SU-DHL-6 (cell line): ENCODE data around the gene DCDC2.

Experiments used
- H2AFZ ChIP-seq: fragments of 200-600 bp; sonication (generic); 2 replicates; pipeline ENCODE4 v1.6.1; 2014; ENCODE audit warnings: low read depth, mild to moderate bottlenecking, moderate library complexity, mixed read lengths, antibody characterized with exemption, low read length; ENCODE audit not compliant: severe bottlenecking
- H3F3A ChIP-seq: fragments of 200-600 bp; shearing (Covaris generic); 2 replicates; pipeline ENCODE4 v1.6.0; 2016; ENCODE audit warnings: antibody characterized with exemption, mild to moderate bottlenecking; ENCODE audit not compliant: insufficient read depth
- H3K27ac ChIP-seq: fragments of 200-600 bp; sonication (generic); 2 replicates; pipeline ENCODE4 v1.5.1; 2016; ENCODE audit warnings: low read depth, mild to moderate bottlenecking, low read length, moderate library complexity, mixed read lengths
- H3K27me3 ChIP-seq: fragments of 200-600 bp; sonication (generic), shearing (Covaris generic); 2 replicates; pipeline ENCODE4 v1.6.0; 2014; ENCODE audit warnings: mild to moderate bottlenecking, low read length
- H3K36me3 ChIP-seq: fragments of 200-600 bp; sonication (generic); 2 replicates; pipeline ENCODE4 v1.6.1; 2014; ENCODE audit warnings: mild to moderate bottlenecking, low read length, mixed read lengths
- H3K4me2 ChIP-seq: fragments of 300-600, 200-600 bp; shearing (Covaris generic), sonication (generic); 2 replicates; pipeline ENCODE4 v1.6.0; 2014; ENCODE audit warnings: low read length, low read depth, mild to moderate bottlenecking; ENCODE audit not compliant: poor library complexity, severe bottlenecking
- H3K4me3 ChIP-seq: fragments of 200-600 bp; sonication (generic); 2 replicates; pipeline ENCODE4 v1.5.1; 2014; ENCODE audit warnings: antibody characterized with exemption, low read length, mild to moderate bottlenecking, mixed read lengths; ENCODE audit not compliant: insufficient read depth, poor library complexity, severe bottlenecking
- H3K79me2 ChIP-seq: fragments of 200-600 bp; sonication (generic); 2 replicates; pipeline ENCODE4 v1.6.1; 2014; ENCODE audit warnings: mild to moderate bottlenecking, low read length, moderate library complexity; ENCODE audit not compliant: insufficient read depth
- H3K9ac ChIP-seq: fragments of 200-600 bp; sonication (generic); 2 replicates; pipeline ENCODE4 v1.7.0; 2014; ENCODE audit warnings: mild to moderate bottlenecking, low read length
- H3K9me2 ChIP-seq: fragments of 200-600 bp; sonication (generic); replicated peaks from 2 replicates; pipeline ENCODE4 v1.6.1; 2014; ENCODE audit warnings: low read length; ENCODE audit not compliant: insufficient read depth
- H3K9me3 ChIP-seq: fragments of 200-600 bp; sonication (generic); 2 replicates; pipeline ENCODE4 v1.6.1; 2014; ENCODE audit warnings: low read length, mixed read lengths; ENCODE audit not compliant: insufficient read depth
- H4K20me1 ChIP-seq: fragments of 200-600 bp; sonication (generic); 2 replicates; pipeline ENCODE4 v1.6.1; 2014; ENCODE audit warnings: low read depth, mild to moderate bottlenecking, antibody characterized with exemption, low read length, moderate library complexity, mixed read lengths
- EZH2phosphoT487 ChIP-seq: fragments of 200-600 bp; sonication (generic), shearing (Covaris generic); conservative IDR thresholded peaks from 2 replicates; pipeline ENCODE4 v1.6.1; 2018; ENCODE audit warnings: mild to moderate bottlenecking, antibody characterized with exemption, low read length, moderate library complexity, mixed read lengths
- TF ChIP-seq, protein P1 (sequence below): fragments of 200-600 bp; sonication (generic); IDR thresholded peaks from one replicate; pipeline ENCODE4 v1.5.1; 2017; ENCODE audit warnings: antibody characterized with exemption, mild to moderate bottlenecking, low read length, moderate library complexity; ENCODE audit not compliant: insufficient read depth, poor library complexity, severe bottlenecking

Gene DCDC2

DNA sequence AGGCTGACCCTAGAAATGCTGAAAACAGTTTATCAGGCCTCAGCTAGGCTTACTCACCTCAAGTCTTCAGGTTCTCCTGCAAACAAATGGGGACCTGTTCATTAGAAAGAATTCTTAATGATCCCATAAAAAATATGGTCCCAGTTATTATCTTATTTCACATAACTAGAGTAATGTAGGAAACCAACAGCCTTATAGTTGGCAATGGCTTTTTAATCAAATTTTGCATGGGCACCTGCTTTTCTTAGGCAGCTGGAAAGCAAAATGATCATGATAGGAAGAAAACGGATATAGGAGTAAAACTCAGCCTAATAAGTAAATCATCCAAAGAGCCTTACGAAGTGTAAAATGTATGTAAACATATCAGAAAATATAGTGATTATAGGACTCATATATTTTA lies 230.5 kb downstream of the DCDC2 start:
- Histone ChIP-seq H3F3A (no peaks in the 10 kb centered on the region), H3K9ac (no peak overlapping the region), H2AFZ (no peak overlapping the region), H3K36me3 (no peaks in the 10 kb centered on the region), H3K27me3 (no peaks in the 10 kb centered on the region), H3K4me2 (no peak overlapping the region), H3K79me2 (no peaks in the 10 kb centered on the region), H3K4me3 (no peak overlapping the region), H4K20me1 (no peaks in the 10 kb centered on the region), H3K9me2 (no peaks in the 10 kb centered on the region), H3K27ac (no peak overlapping the region), H3K9me3 (no peaks in the 10 kb centered on the region)
- TF ChIP-seq, protein P1, sequence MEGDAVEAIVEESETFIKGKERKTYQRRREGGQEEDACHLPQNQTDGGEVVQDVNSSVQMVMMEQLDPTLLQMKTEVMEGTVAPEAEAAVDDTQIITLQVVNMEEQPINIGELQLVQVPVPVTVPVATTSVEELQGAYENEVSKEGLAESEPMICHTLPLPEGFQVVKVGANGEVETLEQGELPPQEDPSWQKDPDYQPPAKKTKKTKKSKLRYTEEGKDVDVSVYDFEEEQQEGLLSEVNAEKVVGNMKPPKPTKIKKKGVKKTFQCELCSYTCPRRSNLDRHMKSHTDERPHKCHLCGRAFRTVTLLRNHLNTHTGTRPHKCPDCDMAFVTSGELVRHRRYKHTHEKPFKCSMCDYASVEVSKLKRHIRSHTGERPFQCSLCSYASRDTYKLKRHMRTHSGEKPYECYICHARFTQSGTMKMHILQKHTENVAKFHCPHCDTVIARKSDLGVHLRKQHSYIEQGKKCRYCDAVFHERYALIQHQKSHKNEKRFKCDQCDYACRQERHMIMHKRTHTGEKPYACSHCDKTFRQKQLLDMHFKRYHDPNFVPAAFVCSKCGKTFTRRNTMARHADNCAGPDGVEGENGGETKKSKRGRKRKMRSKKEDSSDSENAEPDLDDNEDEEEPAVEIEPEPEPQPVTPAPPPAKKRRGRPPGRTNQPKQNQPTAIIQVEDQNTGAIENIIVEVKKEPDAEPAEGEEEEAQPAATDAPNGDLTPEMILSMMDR, result no peak

DNA sequence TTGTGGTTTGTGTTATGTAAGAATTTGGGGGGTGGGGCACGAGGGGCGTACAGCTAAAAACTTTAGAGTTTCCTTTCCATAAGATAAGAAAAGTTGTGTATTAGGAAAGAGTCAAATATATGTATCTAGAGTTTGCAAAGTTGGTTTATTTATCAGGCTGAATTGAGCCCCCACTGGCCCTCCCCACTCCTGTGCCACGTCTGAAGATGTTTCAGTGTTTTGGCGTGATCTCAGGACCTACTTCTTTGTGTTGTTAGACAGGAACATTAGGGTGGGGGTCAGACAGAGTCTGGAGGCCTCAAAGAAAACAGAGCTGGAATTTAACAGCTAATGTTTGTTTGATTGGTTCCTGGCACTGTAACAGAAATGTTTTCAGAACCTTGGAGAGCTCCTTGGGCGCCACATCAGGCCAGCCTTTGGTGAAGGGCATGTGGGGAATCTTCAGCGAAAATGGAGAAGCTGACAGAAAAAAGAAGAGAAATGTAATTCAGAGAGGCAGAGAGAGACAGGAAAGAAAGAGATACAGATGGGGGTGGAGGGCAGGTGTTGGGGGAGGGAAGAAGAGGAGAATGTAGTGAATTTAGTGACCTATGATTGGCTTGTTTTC lies 231.2 kb downstream of the DCDC2 start:
- Histone ChIP-seq H3K79me2 (no peaks in the 10 kb centered on the region), H3K36me3 (no peaks in the 10 kb centered on the region), H3K9ac (no peak overlapping the region), H3F3A (no peaks in the 10 kb centered on the region), H4K20me1 (no peaks in the 10 kb centered on the region), H3K9me3 (no peaks in the 10 kb centered on the region), H3K27ac (no peak overlapping the region), H2AFZ (no peak overlapping the region), H3K4me2 (no peak overlapping the region), H3K4me3 (no peak overlapping the region), H3K9me2 (no peaks in the 10 kb centered on the region), H3K27me3 (no peaks in the 10 kb centered on the region)
- no peak for TF ChIP-seq EZH2phosphoT487
- TF ChIP-seq, protein P1, result no peak

DNA sequence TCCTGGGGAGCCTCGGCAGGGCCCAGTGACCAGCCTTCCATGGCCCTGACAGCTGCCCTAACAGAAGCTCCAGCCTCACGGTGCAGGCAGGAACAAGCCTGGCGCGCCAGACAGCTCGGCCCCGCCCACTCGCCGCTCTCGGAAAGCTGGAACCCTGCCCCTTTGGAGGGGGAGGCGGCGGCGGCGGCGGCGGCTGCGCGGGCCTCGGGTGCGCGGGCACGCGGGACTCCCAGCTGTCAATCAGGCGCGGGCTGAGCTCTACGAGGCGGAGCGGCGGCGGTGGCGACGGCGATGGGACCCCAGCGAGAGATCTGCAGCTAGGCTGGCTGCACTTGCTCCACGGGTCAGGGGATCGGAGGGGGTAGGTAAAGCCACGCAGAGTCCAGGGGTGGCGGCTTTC lies 231.9 kb downstream of the DCDC2 start, which contains the start of gene NRSN1:
Gene NRSN1, plus strand, starts transcription at position 236 of the 400 bp plus-strand sequence. CDS start 8,113 bp downstream, outside the sequence.
- Histone ChIP-seq H2AFZ (no peak within 1 kb of the TSS), H3F3A (no peaks in the 10 kb centered on the region), H3K36me3 (no peaks in the 10 kb centered on the region), H3K4me2 (no peak within 1 kb of the TSS), H4K20me1 (no peaks in the 10 kb centered on the region), H3K9me3 (no peaks in the 10 kb centered on the region), H3K27me3 (no peaks in the 10 kb centered on the region), H3K4me3 (no peak within 1 kb of the TSS), H3K9ac (no peak within 1 kb of the TSS), H3K27ac (no peak within 1 kb of the TSS), H3K9me2 (no peaks in the 10 kb centered on the region), H3K79me2 (no peaks in the 10 kb centered on the region)
- TF ChIP-seq, protein P1, result no peak
- TF ChIP-seq EZH2phosphoT487, result no peak
